PC-3 (cell line): ENCODE results near the gene GDA. TPM values are rescaled to one million over a fixed set of nuclear protein-coding genes. Genes with fewer than 3 reads are reported as not detected.

Experiments
- ATAC-seq: fragments of 200-7000 bp; cut with Tn5 transposase; 2 replicates; pipeline ENCODE4 v1.9.1; 2020; ENCODE audit warnings: mild to moderate bottlenecking, moderate library complexity
- BruUV-seq: library from RNA; stranded (reverse); fragments of 400-500 nt; replicated peaks from 2 replicates; lab custom pipeline; 2021; lab: Mats Ljungman, UMichigan
- CTCF ChIA-PET: fragments of 300-600 bp; sonication (Branson Sonifier 250); formaldehyde crosslinking; loops from one replicate; lab custom pipeline; 2022; ENCODE audit warnings: antibody characterized with exemption; lab: Charles Lee
- POLR2A ChIA-PET: fragments of 300-600 bp; sonication (Branson Sonifier 250); formaldehyde crosslinking; loops from one replicate; lab custom pipeline; 2022; ENCODE audit warnings: antibody characterized with exemption; ENCODE audit not compliant: unreplicated experiment; lab: Charles Lee
- DNase-seq: peaks from one replicate; pipeline ENCODE4 v3.0.0-alpha.2; 2015
- H2AFZ ChIP-seq: fragments of 300-600 bp; sonication (generic); 2 replicates; pipeline ENCODE4 v1.6.0; 2016; ENCODE audit warnings: antibody characterized with exemption, low read length
- H3F3A ChIP-seq: fragments of 300-600 bp; sonication (generic); one replicate; pipeline ENCODE4 v1.6.0; 2017; ENCODE audit warnings: antibody characterized with exemption, low read length, control low read depth, mild to moderate bottlenecking; ENCODE audit not compliant: unreplicated experiment
- H3K27ac ChIP-seq: fragments of 300-600 bp; sonication (generic); 2 replicates; pipeline ENCODE4 v1.5.1; 2016; ENCODE audit warnings: mild to moderate bottlenecking, low read length
- H3K27me3 ChIP-seq: fragments of 300-600 bp; sonication (generic); 2 replicates; pipeline ENCODE4 v1.6.1; 2016; ENCODE audit warnings: low read length, mixed read lengths
- H3K36me3 ChIP-seq: fragments of 300-600 bp; sonication (generic); 2 replicates; pipeline ENCODE4 v1.6.1; 2016; ENCODE audit warnings: low read depth, mixed run types, low read length, mixed read lengths
- H3K4me1 ChIP-seq: fragments of 300-600 bp; sonication (generic); 2 replicates; pipeline ENCODE4 v1.5.1; 2016; ENCODE audit warnings: low read length; ENCODE audit not compliant: insufficient read depth
- H3K4me2 ChIP-seq: fragments of 300-600 bp; sonication (generic); 2 replicates; pipeline ENCODE4 v1.6.0; 2016; ENCODE audit warnings: low read length
- H3K4me3 ChIP-seq: fragments of 300-600 bp; sonication (generic); 2 replicates; pipeline ENCODE4 v1.5.1; 2016; ENCODE audit warnings: mild to moderate bottlenecking, low read length, mixed read lengths
- H3K79me2 ChIP-seq: fragments of 300-600 bp; sonication (generic); 2 replicates; pipeline ENCODE4 v1.6.1; 2017; ENCODE audit warnings: low read length, mixed read lengths
- H3K9ac ChIP-seq: fragments of 300-600 bp; sonication (generic); 2 replicates; pipeline ENCODE4 v1.6.0; 2016; ENCODE audit warnings: mild to moderate bottlenecking, low read length
- H3K9me2 ChIP-seq: fragments of 300-600 bp; sonication (generic); replicated peaks from 2 replicates; pipeline ENCODE4 v1.6.1; 2016; ENCODE audit warnings: mixed run types, low read length, mixed read lengths
- H3K9me3 ChIP-seq: fragments of 300-600 bp; sonication (generic); 2 replicates; pipeline ENCODE4 v1.6.1; 2016; ENCODE audit warnings: low read length, mixed read lengths
- H4K20me1 ChIP-seq: fragments of 300-600 bp; sonication (generic); 2 replicates; pipeline ENCODE4 v1.6.1; 2016; ENCODE audit warnings: low read length, mixed read lengths
- EZH2 ChIP-seq: fragments of 300-600 bp; sonication (generic); IDR thresholded peaks from one replicate; pipeline ENCODE4 v1.6.1; 2017; ENCODE audit warnings: antibody characterized with exemption, mild to moderate bottlenecking, low read length; ENCODE audit not compliant: unreplicated experiment
- EZH2phosphoT487 ChIP-seq: fragments of 300-600 bp; sonication (generic); IDR thresholded peaks from 2 replicates; pipeline ENCODE4 v1.6.1; 2018; ENCODE audit warnings: mild to moderate bottlenecking, antibody characterized with exemption, low read length, borderline replicate concordance
- intact Hi-C: fragments of 100-400 bp; cut with micrococcal nuclease; formaldehyde crosslinking; loops from 2 replicates; pipeline ENCODE4 v1.9.0; 2023
- total RNA-seq: library from RNA; depleted of rRNA; stranded (reverse); fragments of >200 nt; gene quantifications from 2 replicates; pipeline ENCODE4 v1.2.3, GENCODE V29; 2014
- TF ChIP-seq, protein P1 (sequence below): fragments of 300-600 bp; sonication (generic); conservative IDR thresholded peaks from 2 replicates; pipeline ENCODE4 v1.5.1; 2017; ENCODE audit warnings: antibody characterized with exemption, low read depth, mild to moderate bottlenecking, low read length

GDA gene
- total RNA-seq, 1 experiment from 2014 or later, result not detected

GRCh38 chr9:72232778-72233177 is 83.5 kb downstream of the GDA start:
- no peak for TF ChIP-seq EZH2phosphoT487
- no peak for TF ChIP-seq EZH2
- TF ChIP-seq, protein P1, sequence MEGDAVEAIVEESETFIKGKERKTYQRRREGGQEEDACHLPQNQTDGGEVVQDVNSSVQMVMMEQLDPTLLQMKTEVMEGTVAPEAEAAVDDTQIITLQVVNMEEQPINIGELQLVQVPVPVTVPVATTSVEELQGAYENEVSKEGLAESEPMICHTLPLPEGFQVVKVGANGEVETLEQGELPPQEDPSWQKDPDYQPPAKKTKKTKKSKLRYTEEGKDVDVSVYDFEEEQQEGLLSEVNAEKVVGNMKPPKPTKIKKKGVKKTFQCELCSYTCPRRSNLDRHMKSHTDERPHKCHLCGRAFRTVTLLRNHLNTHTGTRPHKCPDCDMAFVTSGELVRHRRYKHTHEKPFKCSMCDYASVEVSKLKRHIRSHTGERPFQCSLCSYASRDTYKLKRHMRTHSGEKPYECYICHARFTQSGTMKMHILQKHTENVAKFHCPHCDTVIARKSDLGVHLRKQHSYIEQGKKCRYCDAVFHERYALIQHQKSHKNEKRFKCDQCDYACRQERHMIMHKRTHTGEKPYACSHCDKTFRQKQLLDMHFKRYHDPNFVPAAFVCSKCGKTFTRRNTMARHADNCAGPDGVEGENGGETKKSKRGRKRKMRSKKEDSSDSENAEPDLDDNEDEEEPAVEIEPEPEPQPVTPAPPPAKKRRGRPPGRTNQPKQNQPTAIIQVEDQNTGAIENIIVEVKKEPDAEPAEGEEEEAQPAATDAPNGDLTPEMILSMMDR, result no peak
- intact Hi-C loops, result no loop called here
- Histone ChIP-seq H3K4me1 (no peaks in the 10 kb centered on the region), H3K27ac (no peak overlapping the region), H3K9ac (no peak overlapping the region), H3K4me2 (no peak overlapping the region), H3F3A (no peaks in the 10 kb centered on the region), H3K9me2 (no peaks in the 10 kb centered on the region), H3K79me2 (no peaks in the 10 kb centered on the region), H2AFZ (no peak overlapping the region), H3K4me3 (no peak overlapping the region), H3K9me3 (no peaks in the 10 kb centered on the region), H4K20me1 (no peaks in the 10 kb centered on the region), H3K27me3 (peaks cover 41% of the 10 kb centered on the region), H3K36me3 (no peaks in the 10 kb centered on the region)
- DNase-seq (no peak), ATAC-seq (no peak)
- POLR2A ChIA-PET, result interaction anchor here (0.6 kb wide), 1 partner anchor 91 kb away, joined by 5 read pairs; no protein-coding TSS in a partner anchor
- BruUV-seq, result no TSS peak
- CTCF ChIA-PET, result no interaction called here

- ChIA-PET CTCF (no interaction called here), POLR2A (no interaction called here)
- no peaks in the 10 kb centered on the region for H3K79me2 ChIP-seq
- DNase-seq, result no peak
- no peaks in the 10 kb centered on the region for H3K36me3 ChIP-seq
- H3K27me3 ChIP-seq, result peaks cover 75% of the 10 kb centered on the region
- no peaks in the 10 kb centered on the region for H3F3A ChIP-seq
- H3K9me3 ChIP-seq, result no peaks in the 10 kb centered on the region
- no peak overlapping the region for H3K9ac ChIP-seq
- no peak overlapping the region for H3K27ac ChIP-seq
- no peak overlapping the region for H3K4me3 ChIP-seq
- H2AFZ ChIP-seq, result no peak overlapping the region
- no TSS peak for BruUV-seq
- no peaks in the 10 kb centered on the region for H3K9me2 ChIP-seq
- TF ChIP-seq, protein P1, result no peak
- TF ChIP-seq EZH2 (no peak), EZH2phosphoT487 (no peak)
- H3K4me2 ChIP-seq, result no peak overlapping the region
- intact Hi-C loops, result no loop called here
- H4K20me1 ChIP-seq, result no peaks in the 10 kb centered on the region
- H3K4me1 ChIP-seq, result no peaks in the 10 kb centered on the region
- ATAC-seq, result no peak
Observed at GRCh38 chr9:72247549-72247948, 98.3 kb downstream of the GDA start.

GRCh38 chr9:72251589-72251988 is 102.3 kb downstream of the GDA start:
- no peak overlapping the region for H3K4me2 ChIP-seq
- intact Hi-C loops, result no loop called here
- H3K9ac ChIP-seq, result no peak overlapping the region
- no peaks in the 10 kb centered on the region for H3F3A ChIP-seq
- POLR2A ChIA-PET, result no interaction called here
- ATAC-seq (no peak), DNase-seq (no peak)
- H2AFZ ChIP-seq, result no peak overlapping the region
- no peaks in the 10 kb centered on the region for H3K9me3 ChIP-seq
- CTCF ChIA-PET, result no interaction called here
- H3K4me1 ChIP-seq, result no peaks in the 10 kb centered on the region
- no peaks in the 10 kb centered on the region for H3K79me2 ChIP-seq
- no peaks in the 10 kb centered on the region for H4K20me1 ChIP-seq
- no peak overlapping the region for H3K4me3 ChIP-seq
- BruUV-seq, result no TSS peak
- no peak overlapping the region for H3K27ac ChIP-seq
- H3K27me3 ChIP-seq, result peaks cover 64% of the 10 kb centered on the region
- no peak for TF ChIP-seq EZH2
- TF ChIP-seq, protein P1, result no peak
- TF ChIP-seq EZH2phosphoT487, result no peak
- H3K36me3 ChIP-seq, result no peaks in the 10 kb centered on the region
- H3K9me2 ChIP-seq, result no peaks in the 10 kb centered on the region
